ENCODE data around the gene L2HGDH. TPM values are rescaled to one million over a fixed set of nuclear protein-coding genes. Genes with fewer than 3 reads are reported as not detected.

Gene L2HGDH
- polyA plus RNA-seq, 1 donor (not counting 4 experiments of a cell fraction or from before 2014, with no cell fraction given) = 7.9 TPM

DNA sequence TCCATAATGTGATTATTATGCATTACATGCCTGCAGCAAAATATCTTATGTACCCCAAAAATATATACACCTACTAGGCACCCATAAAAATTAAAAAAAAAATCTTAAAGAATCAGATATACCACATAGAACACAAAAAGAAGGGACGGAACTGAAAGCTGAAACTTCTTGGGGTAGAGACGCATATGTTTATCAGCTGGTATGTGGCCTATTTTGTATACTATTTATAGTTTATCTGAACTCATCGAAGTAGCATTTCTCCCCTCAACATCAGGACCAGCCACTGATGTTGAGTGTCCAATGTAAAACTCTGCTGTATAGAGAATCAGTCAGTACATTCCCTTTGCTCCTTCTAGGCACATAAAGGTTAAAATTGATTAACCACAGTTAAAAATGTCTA, 57.8 kb downstream of the L2HGDH start:
- TF ChIP-seq, protein P1, sequence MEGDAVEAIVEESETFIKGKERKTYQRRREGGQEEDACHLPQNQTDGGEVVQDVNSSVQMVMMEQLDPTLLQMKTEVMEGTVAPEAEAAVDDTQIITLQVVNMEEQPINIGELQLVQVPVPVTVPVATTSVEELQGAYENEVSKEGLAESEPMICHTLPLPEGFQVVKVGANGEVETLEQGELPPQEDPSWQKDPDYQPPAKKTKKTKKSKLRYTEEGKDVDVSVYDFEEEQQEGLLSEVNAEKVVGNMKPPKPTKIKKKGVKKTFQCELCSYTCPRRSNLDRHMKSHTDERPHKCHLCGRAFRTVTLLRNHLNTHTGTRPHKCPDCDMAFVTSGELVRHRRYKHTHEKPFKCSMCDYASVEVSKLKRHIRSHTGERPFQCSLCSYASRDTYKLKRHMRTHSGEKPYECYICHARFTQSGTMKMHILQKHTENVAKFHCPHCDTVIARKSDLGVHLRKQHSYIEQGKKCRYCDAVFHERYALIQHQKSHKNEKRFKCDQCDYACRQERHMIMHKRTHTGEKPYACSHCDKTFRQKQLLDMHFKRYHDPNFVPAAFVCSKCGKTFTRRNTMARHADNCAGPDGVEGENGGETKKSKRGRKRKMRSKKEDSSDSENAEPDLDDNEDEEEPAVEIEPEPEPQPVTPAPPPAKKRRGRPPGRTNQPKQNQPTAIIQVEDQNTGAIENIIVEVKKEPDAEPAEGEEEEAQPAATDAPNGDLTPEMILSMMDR (optimal IDR thresholded peaks at IDR 0.05 in 1 of 3, IDR thresholded peaks at IDR 0.05 in 1 of 3, conservative IDR thresholded peaks at IDR 0.05 in 1 of 3; ENCODE audit: extremely low read depth in 1 of 3, insufficient read depth in 2 of 3, low read length in 3 of 3) = no peak
- TF ChIP-seq EZH2 (IDR thresholded peaks at IDR 0.05; ENCODE audit: low read length) = no peak
- Histone ChIP-seq H3K4me2 (ENCODE audit: control insufficient read depth, extremely low read depth, insufficient read depth, low read depth, low read length) (no peak overlapping the region), H2AFZ (ENCODE audit: control insufficient read depth, low read length) (no peak overlapping the region), H3K4me1 (ENCODE audit: control insufficient read depth, extremely low read depth, insufficient read depth, low read length) (no peaks in the 10 kb centered on the region), H3K79me2 (ENCODE audit: control insufficient read depth, insufficient read depth, low read length) (no peaks in the 10 kb centered on the region), H3K9me3 (ENCODE audit: control insufficient read depth, low read depth, low read length) (no peaks in the 10 kb centered on the region), H3K27me3 (ENCODE audit: control insufficient read depth, extremely low read depth, insufficient read depth, low read length) (no peaks in the 10 kb centered on the region), H3K36me3 (ENCODE audit: control insufficient read depth in 2 of 2, extremely low read depth in 1 of 2, insufficient read depth in 2 of 2, low read length in 2 of 2) (no peaks in the 10 kb centered on the region), H3K9ac (ENCODE audit: control insufficient read depth, extremely low read depth, insufficient read depth, low read length) (no peak overlapping the region), H3K4me3 (ENCODE audit: control insufficient read depth in 2 of 3, extremely low read depth in 1 of 3, insufficient read depth in 2 of 3, low read depth in 1 of 3, low read length in 3 of 3) (no peak overlapping the region), H3K9me1 (ENCODE audit: control insufficient read depth, extremely low read depth, insufficient read depth, low read length) (no peaks in the 10 kb centered on the region), H4K20me1 (ENCODE audit: control insufficient read depth, extremely low read depth, insufficient read depth, low read length) (no peaks in the 10 kb centered on the region), H3K27ac (ENCODE audit: control insufficient read depth, insufficient read depth, low read length) (no peak overlapping the region)
- no peak for FAIRE-seq
- no peak for DNase-seq (ENCODE audit: low read depth, low spot score)
- dilution Hi-C loops (cut with MboI; ENCODE audit: extremely low pct_ligation_motif_present, low sequenced_read_pairs) = no loop called here

DNA sequence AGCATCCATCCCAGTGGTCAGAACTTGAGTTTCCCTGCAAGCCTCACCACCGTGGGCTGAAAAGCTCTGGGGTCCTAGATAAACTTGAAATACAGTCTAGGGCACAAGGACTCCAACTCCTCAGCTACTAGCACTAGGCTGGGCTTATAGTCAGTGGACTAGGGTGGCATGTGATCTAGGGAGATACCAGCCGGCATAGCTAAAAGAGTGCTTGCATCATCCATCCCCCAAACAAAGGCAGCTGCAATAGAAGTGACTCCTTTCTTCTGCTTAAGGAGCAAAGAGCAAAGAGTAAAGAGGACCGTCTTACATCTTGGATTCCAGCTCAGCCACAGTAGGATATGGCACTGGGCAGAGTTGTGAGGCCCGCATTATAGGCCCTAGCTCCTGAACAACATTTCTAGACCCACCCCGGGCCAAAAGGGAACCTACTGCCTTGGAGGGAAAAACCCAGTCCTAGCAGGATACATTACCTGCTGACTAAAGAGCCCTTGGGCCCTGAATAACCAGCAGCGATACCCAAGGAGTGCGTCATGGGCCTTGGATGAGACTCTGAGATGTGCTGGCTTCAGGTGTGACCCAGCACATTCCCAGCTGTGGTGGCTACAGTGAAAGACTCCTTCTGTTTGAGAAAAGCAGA, 62.8 kb downstream of the L2HGDH start:
- Histone ChIP-seq H3K4me2 (ENCODE audit: control insufficient read depth, extremely low read depth, insufficient read depth, low read depth, low read length) (no peak overlapping the region), H3K27ac (ENCODE audit: control insufficient read depth, insufficient read depth, low read length) (no peak overlapping the region), H3K9me3 (ENCODE audit: control insufficient read depth, low read depth, low read length) (no peaks in the 10 kb centered on the region), H3K9ac (ENCODE audit: control insufficient read depth, extremely low read depth, insufficient read depth, low read length) (no peak overlapping the region), H4K20me1 (ENCODE audit: control insufficient read depth, extremely low read depth, insufficient read depth, low read length) (no peaks in the 10 kb centered on the region), H3K4me1 (ENCODE audit: control insufficient read depth, extremely low read depth, insufficient read depth, low read length) (no peaks in the 10 kb centered on the region), H3K36me3 (ENCODE audit: control insufficient read depth in 2 of 2, extremely low read depth in 1 of 2, insufficient read depth in 2 of 2, low read length in 2 of 2) (peaks cover 2 to 4% of the 10 kb centered on the region in 2 experiments), H3K27me3 (ENCODE audit: control insufficient read depth, extremely low read depth, insufficient read depth, low read length) (no peaks in the 10 kb centered on the region), H3K79me2 (ENCODE audit: control insufficient read depth, insufficient read depth, low read length) (no peaks in the 10 kb centered on the region), H2AFZ (ENCODE audit: control insufficient read depth, low read length) (no peak overlapping the region), H3K9me1 (ENCODE audit: control insufficient read depth, extremely low read depth, insufficient read depth, low read length) (no peaks in the 10 kb centered on the region), H3K4me3 (ENCODE audit: control insufficient read depth in 2 of 3, extremely low read depth in 1 of 3, insufficient read depth in 2 of 3, low read depth in 1 of 3, low read length in 3 of 3) (no peak overlapping the region)
- DNase-seq (ENCODE audit: low read depth, low spot score) (no peak), FAIRE-seq (no peak)
- dilution Hi-C loops (cut with MboI; ENCODE audit: extremely low pct_ligation_motif_present, low sequenced_read_pairs) = no loop called here
- TF ChIP-seq, protein P1 (optimal IDR thresholded peaks at IDR 0.05 in 1 of 3, IDR thresholded peaks at IDR 0.05 in 1 of 3, conservative IDR thresholded peaks at IDR 0.05 in 1 of 3; ENCODE audit: extremely low read depth in 1 of 3, insufficient read depth in 2 of 3, low read length in 3 of 3) = no peak
- no peak for TF ChIP-seq EZH2 (IDR thresholded peaks at IDR 0.05; ENCODE audit: low read length)

All from keratinocyte (primary cell).